Neural cell (in vitro differentiated cells): Measurements from ENCODE around the gene ANKRD44. TPM values are rescaled to one million over a fixed set of nuclear protein-coding genes. Genes with fewer than 3 reads are reported as not detected.
"Not testable (repeated sequence)": the region's sequence is repeated elsewhere in the genome, so short reads cannot be mapped to it uniquely, and the experiment has no call there.

Experiments used
- H2AFZ ChIP-seq: fragments of 200-600, 300-800 bp; sonication (generic), shearing (Covaris generic); 2 replicates; pipeline ENCODE4 v1.6.0; 2014; ENCODE audit warnings: low read depth, mild to moderate bottlenecking, antibody characterized with exemption, low read length, moderate library complexity
- H3F3A ChIP-seq: fragments of 200-600 bp; shearing (Covaris generic); 2 replicates; pipeline ENCODE4 v1.6.1; 2016; ENCODE audit warnings: mild to moderate bottlenecking, moderate library complexity, mixed read lengths, antibody characterized with exemption, low read length; ENCODE audit not compliant: insufficient read depth, poor library complexity, severe bottlenecking
- H3K27ac ChIP-seq: fragments of 200-600, 300-800 bp; sonication (generic), shearing (Covaris generic); 2 replicates; pipeline ENCODE4 v1.5.1; 2014; ENCODE audit warnings: mild to moderate bottlenecking, low read length, moderate library complexity
- H3K27me3 ChIP-seq: fragments of 300-800, 200-600 bp; sonication (generic), shearing (Covaris generic); 2 replicates; pipeline ENCODE4 v1.6.0; 2014; ENCODE audit warnings: mild to moderate bottlenecking, low read depth, low read length, moderate library complexity; ENCODE audit not compliant: insufficient read depth
- H3K36me3 ChIP-seq: fragments of 300-800, 200-600 bp; sonication (generic), shearing (Covaris generic); 2 replicates; pipeline ENCODE4 v1.5.1; 2014; ENCODE audit warnings: mild to moderate bottlenecking, antibody characterized with exemption, low read length, moderate library complexity; ENCODE audit not compliant: insufficient read depth
- H3K4me2 ChIP-seq: fragments of 300-800, 200-600 bp; sonication (generic), shearing (Covaris generic); 2 replicates; pipeline ENCODE4 v1.6.0; 2014; ENCODE audit warnings: mild to moderate bottlenecking, low read length
- H3K4me3 ChIP-seq: fragments of 300-800, 200-600 bp; sonication (generic), shearing (Covaris generic); 2 replicates; pipeline ENCODE4 v1.5.1; 2014; ENCODE audit warnings: mild to moderate bottlenecking, low read length, moderate library complexity
- H3K79me2 ChIP-seq: fragments of 200-600 bp; shearing (Covaris generic); replicated peaks from 2 replicates; pipeline ENCODE4 v1.6.0; 2014; ENCODE audit warnings: mild to moderate bottlenecking, low read length, moderate library complexity; ENCODE audit not compliant: insufficient read depth
- H3K9ac ChIP-seq: fragments of 300-800, 200-600 bp; sonication (generic), shearing (Covaris generic); 2 replicates; pipeline ENCODE4 v1.6.1; 2016; ENCODE audit warnings: mild to moderate bottlenecking, low read length, mixed read lengths
- H3K9me2 ChIP-seq: fragments of 200-600 bp; shearing (Covaris generic); 2 replicates; pipeline ENCODE4 v1.6.1; 2016; ENCODE audit warnings: mild to moderate bottlenecking, low read length, mixed read lengths; ENCODE audit not compliant: insufficient read depth
- H3K9me3 ChIP-seq: fragments of 200-600, 300-800 bp; sonication (generic), shearing (Covaris generic); 2 replicates; pipeline ENCODE4 v1.6.1; 2016; ENCODE audit warnings: mild to moderate bottlenecking, mixed run types, low read length, moderate library complexity, mixed read lengths
- H4K20me1 ChIP-seq: fragments of 200-600 bp; shearing (Covaris generic); 2 replicates; pipeline ENCODE4 v1.6.1; 2016; ENCODE audit warnings: mild to moderate bottlenecking, mixed run types; ENCODE audit not compliant: insufficient read depth
- EP300 ChIP-seq: fragments of 450-650 bp; conservative IDR thresholded peaks from 2 replicates; pipeline ENCODE4 v1.6.1; 2014; ENCODE audit warnings: antibody characterized with exemption, mild to moderate bottlenecking, moderate library complexity; ENCODE audit not compliant: poor library complexity, severe bottlenecking
- EZH2 ChIP-seq: fragments of 200-600, 300-800 bp; shearing (Covaris generic), sonication (generic); IDR thresholded peaks from 2 replicates; pipeline ENCODE4 v1.6.1; 2014; ENCODE audit warnings: antibody characterized with exemption, low read length, borderline replicate concordance, mild to moderate bottlenecking; ENCODE audit not compliant: insufficient read depth, poor library complexity, severe bottlenecking
- MXI1 ChIP-seq: fragments of 450-650 bp; conservative IDR thresholded peaks from 2 replicates; pipeline ENCODE4 v1.6.1; 2014; ENCODE audit warnings: antibody characterized with exemption, mild to moderate bottlenecking; ENCODE audit not compliant: poor library complexity, severe bottlenecking
- POLR2AphosphoS5 ChIP-seq: IDR thresholded peaks from 2 replicates; pipeline ENCODE4 v1.6.1; 2012
- RAD21 ChIP-seq: fragments of 450-650 bp; conservative IDR thresholded peaks from 2 replicates; pipeline ENCODE4 v1.6.1; 2014; ENCODE audit warnings: antibody characterized with exemption, mild to moderate bottlenecking, moderate library complexity
- SMC3 ChIP-seq: fragments of 450-650 bp; conservative IDR thresholded peaks from 2 replicates; pipeline ENCODE4 v1.6.1; 2014; ENCODE audit warnings: antibody characterized with exemption, mild to moderate bottlenecking, moderate library complexity; ENCODE audit not compliant: poor library complexity
- TAF1 ChIP-seq: IDR thresholded peaks from 2 replicates; pipeline ENCODE4 v1.6.1; 2012; ENCODE audit warnings: low read depth
- polyA plus RNA-seq: library from polyadenylated mRNA; depleted of rRNA; stranded (reverse); fragments of >200 nt; gene quantifications from 2 replicates; pipeline ENCODE4 v1.2.3, GENCODE V29; 2014
- TF ChIP-seq, protein P1 (sequence below): fragments of 450-650 bp; IDR thresholded peaks from 2 replicates; pipeline ENCODE4 v1.5.1; 2014; ENCODE audit warnings: antibody characterized with exemption, mild to moderate bottlenecking, moderate library complexity; ENCODE audit not compliant: poor library complexity, severe bottlenecking
- TF ChIP-seq, protein P2 (sequence below): IDR thresholded peaks from 2 replicates; pipeline ENCODE4 v1.6.1; 2012; ENCODE audit warnings: borderline replicate concordance

Gene ANKRD44
- polyA plus RNA-seq, 1 donor from 2014 or later: 94.3 TPM

DNA sequence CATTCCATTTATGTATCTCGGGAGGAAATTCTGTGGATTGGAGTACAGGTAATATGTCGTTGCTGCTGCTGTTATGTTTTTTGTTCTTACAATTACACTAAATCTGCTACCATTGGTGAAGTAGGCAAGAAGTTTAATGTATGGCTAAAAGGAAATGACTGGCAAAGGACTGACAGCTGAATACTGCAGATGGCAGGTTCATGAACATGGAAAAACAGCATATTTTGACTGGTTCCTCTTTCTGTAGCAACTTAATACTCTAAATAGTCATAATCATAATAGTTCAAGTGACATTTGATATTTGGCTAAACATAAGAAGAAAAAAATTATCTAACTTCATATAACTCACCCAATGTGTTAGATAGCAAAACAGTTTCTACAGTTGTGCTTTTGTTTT is 299.6 kb downstream of the ANKRD44 start:
- Histone ChIP-seq H3K27ac (no peak overlapping the region), H3K4me2 (no peak overlapping the region)
- no peak for TF ChIP-seq MXI1
- TF ChIP-seq SMC3: no peak
- no peak for TF ChIP-seq POLR2AphosphoS5
- no peak for TF ChIP-seq EP300
- TF ChIP-seq TAF1: no peak
- TF ChIP-seq, protein P1, sequence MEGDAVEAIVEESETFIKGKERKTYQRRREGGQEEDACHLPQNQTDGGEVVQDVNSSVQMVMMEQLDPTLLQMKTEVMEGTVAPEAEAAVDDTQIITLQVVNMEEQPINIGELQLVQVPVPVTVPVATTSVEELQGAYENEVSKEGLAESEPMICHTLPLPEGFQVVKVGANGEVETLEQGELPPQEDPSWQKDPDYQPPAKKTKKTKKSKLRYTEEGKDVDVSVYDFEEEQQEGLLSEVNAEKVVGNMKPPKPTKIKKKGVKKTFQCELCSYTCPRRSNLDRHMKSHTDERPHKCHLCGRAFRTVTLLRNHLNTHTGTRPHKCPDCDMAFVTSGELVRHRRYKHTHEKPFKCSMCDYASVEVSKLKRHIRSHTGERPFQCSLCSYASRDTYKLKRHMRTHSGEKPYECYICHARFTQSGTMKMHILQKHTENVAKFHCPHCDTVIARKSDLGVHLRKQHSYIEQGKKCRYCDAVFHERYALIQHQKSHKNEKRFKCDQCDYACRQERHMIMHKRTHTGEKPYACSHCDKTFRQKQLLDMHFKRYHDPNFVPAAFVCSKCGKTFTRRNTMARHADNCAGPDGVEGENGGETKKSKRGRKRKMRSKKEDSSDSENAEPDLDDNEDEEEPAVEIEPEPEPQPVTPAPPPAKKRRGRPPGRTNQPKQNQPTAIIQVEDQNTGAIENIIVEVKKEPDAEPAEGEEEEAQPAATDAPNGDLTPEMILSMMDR: no peak
- TF ChIP-seq RAD21: no peak
- TF ChIP-seq EZH2: no peak
- TF ChIP-seq, protein P2, sequence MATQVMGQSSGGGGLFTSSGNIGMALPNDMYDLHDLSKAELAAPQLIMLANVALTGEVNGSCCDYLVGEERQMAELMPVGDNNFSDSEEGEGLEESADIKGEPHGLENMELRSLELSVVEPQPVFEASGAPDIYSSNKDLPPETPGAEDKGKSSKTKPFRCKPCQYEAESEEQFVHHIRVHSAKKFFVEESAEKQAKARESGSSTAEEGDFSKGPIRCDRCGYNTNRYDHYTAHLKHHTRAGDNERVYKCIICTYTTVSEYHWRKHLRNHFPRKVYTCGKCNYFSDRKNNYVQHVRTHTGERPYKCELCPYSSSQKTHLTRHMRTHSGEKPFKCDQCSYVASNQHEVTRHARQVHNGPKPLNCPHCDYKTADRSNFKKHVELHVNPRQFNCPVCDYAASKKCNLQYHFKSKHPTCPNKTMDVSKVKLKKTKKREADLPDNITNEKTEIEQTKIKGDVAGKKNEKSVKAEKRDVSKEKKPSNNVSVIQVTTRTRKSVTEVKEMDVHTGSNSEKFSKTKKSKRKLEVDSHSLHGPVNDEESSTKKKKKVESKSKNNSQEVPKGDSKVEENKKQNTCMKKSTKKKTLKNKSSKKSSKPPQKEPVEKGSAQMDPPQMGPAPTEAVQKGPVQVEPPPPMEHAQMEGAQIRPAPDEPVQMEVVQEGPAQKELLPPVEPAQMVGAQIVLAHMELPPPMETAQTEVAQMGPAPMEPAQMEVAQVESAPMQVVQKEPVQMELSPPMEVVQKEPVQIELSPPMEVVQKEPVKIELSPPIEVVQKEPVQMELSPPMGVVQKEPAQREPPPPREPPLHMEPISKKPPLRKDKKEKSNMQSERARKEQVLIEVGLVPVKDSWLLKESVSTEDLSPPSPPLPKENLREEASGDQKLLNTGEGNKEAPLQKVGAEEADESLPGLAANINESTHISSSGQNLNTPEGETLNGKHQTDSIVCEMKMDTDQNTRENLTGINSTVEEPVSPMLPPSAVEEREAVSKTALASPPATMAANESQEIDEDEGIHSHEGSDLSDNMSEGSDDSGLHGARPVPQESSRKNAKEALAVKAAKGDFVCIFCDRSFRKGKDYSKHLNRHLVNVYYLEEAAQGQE: no peak

DNA sequence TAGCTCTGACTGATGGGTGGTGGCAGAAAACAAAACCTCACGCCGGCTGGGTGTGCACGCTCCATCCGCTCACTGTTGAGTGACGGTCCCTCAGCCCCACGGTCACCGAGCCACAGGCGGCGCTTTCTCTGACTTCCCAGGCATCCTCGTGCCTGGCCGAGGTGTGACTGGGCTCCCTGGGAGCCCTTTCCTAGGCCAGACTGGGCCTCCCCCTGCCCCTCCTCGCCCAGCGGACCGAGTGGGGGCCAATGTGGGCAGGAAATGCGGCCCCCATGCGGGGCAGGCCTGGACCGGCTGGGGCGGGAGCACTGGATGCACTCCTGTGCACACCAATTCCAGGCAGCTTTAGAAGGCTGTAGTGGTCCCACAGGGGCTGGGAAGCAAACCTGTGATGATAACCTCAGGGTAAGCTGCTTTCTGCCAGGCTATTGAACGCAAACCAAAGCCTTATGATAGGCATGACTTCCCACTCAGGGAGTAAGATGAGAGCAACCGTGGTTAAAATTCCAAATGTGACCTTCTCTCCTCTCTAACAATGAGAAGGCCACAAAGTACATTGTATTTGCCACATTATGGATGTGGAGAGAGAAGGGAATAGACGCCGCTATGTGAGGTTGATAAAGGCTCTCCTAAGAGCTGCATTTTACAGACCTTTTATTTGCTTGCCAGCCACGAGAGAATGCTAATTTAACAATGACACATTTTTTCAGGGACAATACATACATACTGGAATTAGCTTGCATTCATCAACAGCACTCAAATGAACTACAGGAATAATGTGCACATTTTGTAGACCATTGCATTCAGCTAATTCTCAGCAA is 300.2 kb downstream of the ANKRD44 start:
- Histone ChIP-seq H2AFZ (no peak overlapping the region), H3K9me2 (no peaks in the 10 kb centered on the region), H3K79me2 (no peaks in the 10 kb centered on the region), H3K4me3 (no peak overlapping the region), H3K4me2 (no peak overlapping the region), H3K27ac (no peak overlapping the region), H3K9ac (no peak overlapping the region), H3K9me3 (no peaks in the 10 kb centered on the region), H3K27me3 (no peaks in the 10 kb centered on the region), H3K36me3 (no peaks in the 10 kb centered on the region), H3F3A (peaks cover 3% of the 10 kb centered on the region), H4K20me1 (no peaks in the 10 kb centered on the region)
- TF ChIP-seq RAD21: no peak
- TF ChIP-seq POLR2AphosphoS5: no peak
- no peak for TF ChIP-seq EZH2
- no peak for TF ChIP-seq SMC3
- TF ChIP-seq, protein P1: no peak
- TF ChIP-seq TAF1: no peak
- TF ChIP-seq MXI1: no peak
- TF ChIP-seq, protein P2: no peak
- TF ChIP-seq EP300: no peak

More for the DNA sequence above, 299.6 kb downstream of the ANKRD44 start:
- peaks cover 3% of the 10 kb centered on the region for H3F3A ChIP-seq
- H4K20me1 ChIP-seq: no peaks in the 10 kb centered on the region
- no peaks in the 10 kb centered on the region for H3K79me2 ChIP-seq
- H3K9me2 ChIP-seq: no peaks in the 10 kb centered on the region
- H3K27me3 ChIP-seq: no peaks in the 10 kb centered on the region
- no peaks in the 10 kb centered on the region for H3K9me3 ChIP-seq
- H2AFZ ChIP-seq: no peak overlapping the region
- no peaks in the 10 kb centered on the region for H3K36me3 ChIP-seq
- no peak overlapping the region for H3K4me3 ChIP-seq
- H3K9ac ChIP-seq: no peak overlapping the region

DNA sequence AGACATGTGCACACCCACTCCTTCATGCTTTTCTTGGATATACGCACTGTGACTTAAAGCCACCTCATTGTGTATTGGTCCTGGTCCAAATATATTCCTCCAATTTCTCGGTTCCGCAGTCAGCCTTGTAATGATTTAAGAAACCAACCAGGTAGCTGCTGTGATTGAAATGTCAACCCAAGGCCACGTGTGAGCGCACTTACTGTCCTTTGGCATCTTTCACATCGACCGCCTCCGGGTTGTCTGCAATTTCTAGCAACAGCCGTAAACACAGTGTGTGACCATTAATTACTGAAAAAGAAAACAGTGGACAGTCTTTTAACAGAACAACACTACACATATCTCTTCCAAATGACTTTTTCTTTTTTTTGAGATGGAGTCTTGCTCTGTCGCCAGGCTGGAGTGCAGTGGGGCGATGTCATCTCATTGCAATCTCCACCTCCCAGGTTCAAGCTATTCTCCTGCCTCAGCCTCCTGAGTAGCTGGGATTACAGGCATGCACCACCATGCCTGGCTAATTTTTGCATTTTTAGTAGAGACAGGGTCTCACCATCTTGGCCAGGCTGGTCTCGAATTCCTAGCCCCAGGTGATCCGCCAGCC is 301.7 kb downstream of the ANKRD44 start:
- H3K36me3 ChIP-seq, H3K4me3 ChIP-seq, H3F3A ChIP-seq, H4K20me1 ChIP-seq, H3K4me2 ChIP-seq, H3K79me2 ChIP-seq, H3K9me2 ChIP-seq, H3K27me3 ChIP-seq, H2AFZ ChIP-seq, H3K9ac ChIP-seq, H3K27ac ChIP-seq, H3K9me3 ChIP-seq: not testable (repeated sequence)
